ENCODE data around the gene FAM163B.

The FAM163B gene

GRCh38 chr9:133609311-133610098, at the start of gene FAM163B:
Gene FAM163B, minus strand, starts transcription at chr9:133609389. Its CDS starts 29,166 bp downstream, at chr9:133580223.
- no peak for DNase-seq (ENCODE audit: extremely low read depth in 1 of 2, low read depth in 1 of 2)

DNA sequence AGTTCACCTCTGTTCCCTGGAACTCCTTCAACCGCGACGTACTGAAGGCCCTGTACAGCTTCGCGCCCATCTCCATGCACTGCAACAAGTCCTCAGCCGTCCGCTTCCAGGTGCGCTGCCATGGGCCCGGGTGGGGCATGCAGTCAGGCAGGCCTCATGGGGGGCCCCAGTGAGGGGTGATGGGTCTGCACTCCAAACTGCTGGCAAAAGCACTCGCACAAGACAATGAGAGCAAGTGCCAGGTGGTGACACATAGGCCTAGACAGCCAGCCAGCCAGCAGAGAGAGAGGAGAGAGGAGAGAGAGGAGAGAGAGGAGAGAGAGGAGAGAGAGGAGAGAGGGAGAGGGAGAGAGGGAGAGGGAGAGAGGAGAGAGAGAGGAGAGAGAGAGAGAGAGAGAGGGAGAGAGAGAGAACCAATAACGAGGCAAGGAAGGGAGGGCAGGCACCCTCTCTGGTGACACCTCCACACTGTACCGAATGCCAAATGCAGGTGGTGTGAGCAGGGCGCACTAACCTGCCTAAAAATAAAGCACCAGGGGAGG, 48.0 kb upstream of the FAM163B start:
- DNase-seq (ENCODE audit: extremely low read depth in 1 of 2, low read depth in 1 of 2), result no peak

DNA sequence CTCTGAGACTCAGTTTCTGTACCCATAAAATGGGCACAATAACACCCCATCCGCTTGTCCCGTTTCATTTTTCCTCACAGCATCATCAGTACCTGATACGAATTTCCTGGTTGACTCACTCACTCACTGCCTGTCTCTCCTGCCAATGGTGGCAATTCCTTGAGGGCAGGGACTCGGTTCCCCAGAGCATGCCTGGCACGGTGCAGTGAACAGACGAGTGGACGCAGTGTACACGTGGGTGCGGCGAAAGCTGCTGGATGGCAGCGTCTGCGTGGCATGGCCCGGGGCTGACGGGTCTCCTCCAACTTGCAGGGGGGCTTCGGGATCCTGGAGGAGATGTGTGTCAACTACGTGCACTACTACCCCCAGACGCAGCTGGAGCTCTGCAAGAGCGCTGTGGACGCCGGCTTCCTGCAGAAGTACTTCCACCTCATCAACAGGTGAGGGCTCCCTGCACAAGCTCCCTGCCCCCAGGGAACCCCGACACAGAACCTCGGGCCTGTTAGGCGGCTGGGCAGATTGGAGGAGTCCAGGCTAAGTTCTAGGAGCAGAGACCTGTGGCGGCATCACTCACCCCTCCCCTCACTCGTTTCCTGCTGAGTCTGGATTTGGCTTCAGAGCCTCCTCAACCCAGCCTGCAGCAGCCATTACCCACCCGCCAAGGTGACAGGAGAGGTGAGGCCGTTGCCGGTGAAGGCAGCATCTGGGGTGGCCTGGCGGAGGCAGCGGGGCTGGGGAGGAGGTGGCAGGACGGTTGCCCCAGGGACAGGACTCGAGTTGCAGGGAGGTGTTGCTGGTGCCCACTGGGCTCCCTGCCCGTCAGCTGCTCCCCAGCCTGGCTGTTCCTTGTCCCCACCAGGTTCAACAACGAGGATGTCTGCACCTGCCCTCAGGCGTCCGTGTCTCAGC, 47.3 kb upstream of the FAM163B start:
- no peak for DNase-seq (ENCODE audit: extremely low read depth in 1 of 2, low read depth in 1 of 2)

- DNase-seq (ENCODE audit: extremely low read depth in 1 of 2, low read depth in 1 of 2), result no peak
Observed at GRCh38 chr9:133655701-133656100, 46.5 kb upstream of the FAM163B start.

DNA sequence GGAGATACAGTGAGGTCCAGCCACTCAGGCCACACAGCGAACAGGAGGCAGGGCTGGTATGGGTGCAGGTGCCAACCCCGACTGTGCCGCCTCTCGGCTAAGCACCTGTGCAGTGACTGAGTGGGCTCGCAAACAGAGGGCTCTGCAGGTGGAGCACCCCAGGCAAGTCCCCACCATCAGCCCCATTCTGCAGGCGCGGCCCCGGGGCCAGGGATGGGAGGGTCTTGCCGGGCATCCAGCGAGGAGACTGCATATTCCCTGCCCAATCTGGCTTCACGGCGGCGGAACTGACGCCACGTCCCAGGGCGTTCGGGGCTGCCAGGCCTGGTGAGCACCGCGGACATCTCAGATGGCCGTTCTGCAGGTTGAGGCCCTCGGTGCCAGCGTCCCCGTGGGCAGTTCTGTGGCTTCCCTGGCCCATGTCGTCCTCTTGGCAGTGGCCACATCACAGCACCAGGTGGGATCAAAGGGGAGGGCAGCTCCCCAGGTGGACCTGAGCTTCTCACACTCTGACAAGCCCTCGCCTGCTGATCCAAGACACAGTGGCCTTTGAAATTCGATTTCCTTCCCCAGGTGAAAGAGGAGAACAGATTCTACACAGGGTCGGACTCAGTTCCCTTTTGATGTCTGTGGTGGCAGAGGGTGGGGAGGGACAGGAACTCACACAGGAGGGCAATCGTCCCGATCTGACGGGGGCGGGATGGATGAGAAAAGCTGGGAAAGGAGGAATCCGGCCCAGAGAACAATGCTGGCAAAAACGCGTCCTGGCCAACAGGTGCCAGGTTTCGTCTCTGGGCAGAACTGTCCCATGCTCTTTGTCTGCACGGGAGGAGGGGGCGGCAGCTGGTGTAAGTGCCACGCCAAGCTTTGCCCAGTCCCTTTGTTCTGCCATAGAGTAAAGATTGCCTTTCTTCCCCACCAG, 45.8 kb upstream of the FAM163B start:
- DNase-seq (ENCODE audit: extremely low read depth in 1 of 2, low read depth in 1 of 2), result no peak

- DNase-seq (ENCODE audit: extremely low read depth in 1 of 2, low read depth in 1 of 2), result no peak
Observed at GRCh38 chr9:133653638-133654037, 44.4 kb upstream of the FAM163B start.

DNA sequence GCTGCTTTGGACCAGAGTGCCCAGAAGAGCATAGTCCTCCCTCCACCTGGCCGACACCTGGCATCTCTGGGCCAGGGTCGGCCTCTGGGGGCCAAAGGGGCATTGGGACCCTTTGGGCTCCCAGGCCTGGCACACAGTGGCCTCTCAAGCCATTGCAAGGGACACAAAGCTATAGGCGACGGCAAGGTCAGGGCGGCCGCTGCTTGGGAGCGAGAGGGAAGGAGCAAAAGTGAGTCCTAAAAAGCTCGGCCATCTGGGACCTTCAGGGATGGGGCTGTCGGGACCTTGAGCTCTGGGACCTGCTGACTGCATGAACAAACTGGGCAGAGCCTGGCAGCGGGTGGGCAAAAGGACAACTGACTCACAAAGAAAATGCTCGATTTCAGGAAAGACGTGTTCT, 40.8 kb upstream of the FAM163B start:
- DNase-seq (ENCODE audit: extremely low read depth in 1 of 2, low read depth in 1 of 2), result no peak

- DNase-seq (ENCODE audit: extremely low read depth in 1 of 2, low read depth in 1 of 2), result no peak
Observed at GRCh38 chr9:133649194-133649593, 40.0 kb upstream of the FAM163B start.

DNA sequence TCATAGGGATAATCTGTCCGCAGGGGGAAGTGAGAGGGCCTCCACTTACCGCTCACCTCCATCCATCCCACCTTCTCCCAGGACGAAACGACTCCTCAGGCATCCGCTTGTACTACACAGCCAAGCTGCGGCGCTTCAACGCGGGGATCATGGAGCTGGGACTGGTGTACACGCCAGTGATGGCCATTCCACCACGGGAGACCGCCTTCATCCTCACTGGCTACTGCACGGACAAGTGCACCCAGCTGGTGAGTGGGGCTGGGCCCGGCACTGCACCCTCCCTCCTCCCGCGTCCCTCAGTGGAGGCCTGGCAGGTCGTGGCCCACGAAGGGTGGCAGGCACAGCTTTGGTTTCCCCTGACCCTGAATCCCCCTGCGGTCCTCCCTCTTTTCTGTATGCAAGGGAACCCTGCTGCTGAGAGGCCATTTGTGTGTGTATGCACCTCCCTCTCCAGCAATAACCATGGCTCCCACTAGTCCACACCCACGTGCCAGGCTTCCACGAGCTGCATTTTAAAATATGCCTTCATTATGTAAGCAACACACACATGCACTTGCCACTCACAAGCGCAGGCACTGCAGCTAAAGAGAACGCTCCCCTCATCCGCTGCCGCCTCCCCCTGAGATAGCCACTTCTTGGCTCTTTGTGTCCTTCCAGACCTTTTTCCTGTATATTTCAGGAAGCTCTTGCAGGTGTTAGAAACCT, 38.7 kb upstream of the FAM163B start:
- no peak for DNase-seq (ENCODE audit: extremely low read depth in 1 of 2, low read depth in 1 of 2)

DNA sequence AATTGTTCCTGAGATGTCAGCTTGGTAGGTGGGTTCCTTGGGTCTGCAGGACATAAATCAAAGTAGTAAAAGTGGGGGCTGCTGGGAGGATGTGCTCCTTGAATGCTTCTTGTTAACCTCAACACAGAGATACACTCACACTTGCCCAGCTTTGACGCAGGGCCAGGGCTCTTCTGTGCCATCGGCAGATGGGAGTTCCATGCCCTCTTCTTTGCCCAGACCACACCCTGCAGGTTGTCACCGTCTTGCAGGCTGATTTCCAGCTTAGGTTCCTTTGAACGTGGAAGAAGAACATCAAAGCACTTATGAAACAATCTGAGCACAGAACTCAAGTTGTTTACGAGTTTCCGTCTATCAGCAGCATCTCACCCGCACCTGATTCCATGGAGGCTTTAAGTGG, 38.0 kb upstream of the FAM163B start:
- DNase-seq (ENCODE audit: extremely low read depth in 1 of 2, low read depth in 1 of 2), result no peak

DNA sequence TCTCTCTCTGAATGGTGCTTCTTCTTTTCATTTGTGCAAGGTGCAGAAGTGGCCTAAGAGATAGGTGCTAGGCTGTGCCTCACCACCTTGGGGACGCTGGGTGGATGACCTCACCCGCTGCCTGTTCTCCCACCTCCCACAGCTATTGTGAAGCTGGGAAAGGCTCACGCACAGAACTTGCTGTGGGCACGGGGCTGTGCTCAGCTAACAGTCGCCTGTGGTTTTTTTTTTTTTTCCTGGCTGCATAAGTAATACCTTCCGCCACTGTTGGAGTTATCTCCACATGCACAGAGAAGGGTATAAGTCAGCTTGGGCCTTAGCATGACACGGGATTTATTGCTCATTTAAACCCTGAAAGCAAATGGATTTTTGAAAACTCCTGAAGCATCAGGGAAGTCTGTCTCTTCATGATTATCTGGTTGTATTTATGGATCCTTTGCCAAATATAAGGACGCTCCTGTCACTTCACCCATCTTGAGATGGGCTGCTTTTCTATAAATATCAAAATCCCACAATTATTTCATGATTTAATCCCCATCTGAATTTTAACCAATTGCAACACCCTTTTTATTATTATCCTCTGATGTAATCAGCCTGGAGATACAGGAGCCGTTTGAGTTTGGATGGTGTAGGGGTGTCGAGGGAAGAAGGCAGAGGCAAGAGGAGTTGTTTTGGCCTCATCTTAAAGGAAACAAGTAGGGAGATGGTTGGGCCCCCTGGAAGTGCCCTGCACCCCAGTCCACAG, 36.0 kb upstream of the FAM163B start:
- no peak for DNase-seq (ENCODE audit: extremely low read depth in 1 of 2, low read depth in 1 of 2)

- no peak for DNase-seq (ENCODE audit: extremely low read depth in 1 of 2, low read depth in 1 of 2)
Observed at GRCh38 chr9:133643978-133644760, 35.0 kb upstream of the FAM163B start.

GRCh38 chr9:133643362-133643755, 34.2 kb upstream of the FAM163B start:
- DNase-seq (ENCODE audit: extremely low read depth in 1 of 2, low read depth in 1 of 2), result no peak

- no peak for DNase-seq (ENCODE audit: extremely low read depth in 1 of 2, low read depth in 1 of 2)
Observed at GRCh38 chr9:133642708-133643361, 33.6 kb upstream of the FAM163B start.

DNA sequence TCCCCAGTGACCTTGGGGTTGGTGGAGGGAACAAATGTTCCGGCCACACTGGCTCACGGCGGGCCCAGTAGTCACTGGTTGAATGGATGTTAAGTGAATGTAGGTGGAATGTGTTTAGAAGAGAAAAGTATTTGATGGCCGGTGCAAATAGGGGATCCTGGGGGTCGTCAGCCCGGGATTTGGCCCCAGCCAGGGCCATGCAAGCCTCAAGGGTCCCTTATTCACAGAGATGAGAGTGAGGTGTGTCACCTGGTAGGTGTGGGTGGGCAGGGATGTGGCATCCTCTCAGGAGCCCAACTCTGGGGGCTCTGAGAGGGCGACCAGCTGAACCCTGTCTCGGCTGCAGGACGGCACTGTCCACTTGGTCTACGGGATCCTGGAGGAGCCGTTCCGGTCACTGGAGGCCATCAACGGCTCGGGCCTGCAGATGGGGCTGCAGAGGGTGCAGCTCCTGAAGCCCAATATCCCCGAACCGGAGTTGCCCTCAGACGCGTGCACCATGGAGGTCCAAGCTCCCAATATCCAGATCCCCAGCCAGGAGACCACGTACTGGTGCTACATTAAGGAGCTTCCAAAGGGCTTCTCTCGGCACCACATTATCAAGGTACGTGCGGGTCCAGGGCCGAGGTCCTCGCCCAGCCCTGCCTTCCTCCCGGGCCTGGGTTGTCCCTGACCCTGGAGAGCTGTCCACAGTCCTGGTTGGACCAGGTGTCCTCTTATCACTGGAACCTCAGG, 32.8 kb upstream of the FAM163B start:
- no peak for DNase-seq (ENCODE audit: extremely low read depth in 1 of 2, low read depth in 1 of 2)

GRCh38 chr9:133641396-133641655, 32.1 kb upstream of the FAM163B start:
- no peak for DNase-seq (ENCODE audit: extremely low read depth in 1 of 2, low read depth in 1 of 2)

DNA sequence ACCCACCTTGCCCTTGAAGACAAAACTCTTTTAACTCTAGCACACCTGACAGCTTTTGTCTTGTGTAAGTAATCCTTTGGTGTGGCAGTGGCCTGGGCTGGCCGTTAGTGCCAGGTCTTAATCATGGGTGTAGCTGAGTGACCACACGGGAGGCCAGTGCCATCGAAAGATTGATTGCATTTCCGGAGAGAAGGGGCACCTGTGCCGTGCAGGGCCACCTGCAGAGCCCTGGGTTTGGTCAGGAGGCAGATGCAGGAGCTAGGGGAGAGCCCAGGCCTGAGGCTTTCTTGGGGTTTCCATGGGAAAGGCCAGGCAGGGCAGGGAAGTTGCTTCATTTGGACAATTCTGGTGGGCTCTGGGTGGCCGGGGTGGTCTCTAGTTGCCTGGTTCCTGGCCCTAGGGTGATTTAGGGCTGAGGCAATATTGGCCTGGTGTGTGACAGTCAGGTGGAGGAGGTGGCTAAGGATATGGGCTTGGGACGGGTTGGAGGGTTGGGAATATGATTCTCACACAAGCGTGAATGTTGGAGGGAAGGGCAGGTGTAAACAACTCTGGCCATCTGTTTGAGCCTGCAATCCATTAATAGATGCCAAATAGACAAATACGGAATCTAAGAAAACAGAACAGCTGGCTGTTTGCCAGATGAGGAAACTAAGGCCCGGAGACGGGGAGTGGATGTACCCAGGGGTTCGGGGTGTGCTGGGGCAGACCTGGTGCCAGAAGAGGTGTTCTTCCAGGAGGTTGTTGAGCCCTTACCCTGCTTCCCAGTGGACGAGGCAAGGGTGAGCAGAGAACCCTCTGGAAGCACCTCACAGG, 31.6 kb upstream of the FAM163B start:
- no peak for DNase-seq (ENCODE audit: extremely low read depth in 1 of 2, low read depth in 1 of 2)
